Measurements from ENCODE around the gene LDAH. TPM values are rescaled to one million over a fixed set of nuclear protein-coding genes. Genes with fewer than 3 reads are reported as not detected.

LDAH gene
- total and polyA plus RNA-seq, 7 donors = 6.0 to 18.3 (median 12.2) TPM

GRCh38 chr2:20818820-20819219 lies 4.1 kb downstream of the LDAH start:
- H3K9me3 ChIP-seq = no peaks in the 10 kb centered on the region
- no peak for TF ChIP-seq POLR2A (IDR thresholded peaks at IDR 0.05)
- TF ChIP-seq EP300 (IDR thresholded peaks at IDR 0.05) = no peak
- no peak for TF ChIP-seq POLR2AphosphoS5 (IDR thresholded peaks at IDR 0.05)
- no peak for TF ChIP-seq CTCF (IDR thresholded peaks at IDR 0.05)
- DNase-seq = no peak

GRCh38 chr2:20815216-20815615 lies 7.7 kb downstream of the LDAH start:
- WGBS, 2 donors = 98 to 100% methylated on average over 1 of the region's 1 CpG
- no peak overlapping the region for H3K4me3 ChIP-seq
- no peak for DNase-seq
- TF ChIP-seq POLR2A (IDR thresholded peaks at IDR 0.05) (no peak), EP300 (IDR thresholded peaks at IDR 0.05) (no peak), POLR2AphosphoS5 (IDR thresholded peaks at IDR 0.05) (no peak), CTCF (IDR thresholded peaks at IDR 0.05) (no peak)
- H3K27ac ChIP-seq = no peak overlapping the region
- no peaks in the 10 kb centered on the region for H3K4me1 ChIP-seq
- no peaks in the 10 kb centered on the region for H3K36me3 ChIP-seq
- H3K9me3 ChIP-seq = no peaks in the 10 kb centered on the region
- no peaks in the 10 kb centered on the region for H3K27me3 ChIP-seq
- intact Hi-C loops (cut with DNase I) = no loop called here

More at GRCh38 chr2:20818820-20819219, 4.1 kb downstream of the LDAH start:
- 82 to 83% methylated on average over 2 of the region's 2 CpGs for WGBS, 2 donors
- peaks cover 0 to 8% (median 6%) of the 10 kb centered on the region in 4 donors for H3K4me1 ChIP-seq
- H3K36me3 ChIP-seq = no peaks in the 10 kb centered on the region
- H3K4me3 ChIP-seq = no peak overlapping the region
- intact Hi-C loops (cut with DNase I) = no loop called here
- no peak overlapping the region for H3K27ac ChIP-seq
- H3K27me3 ChIP-seq = no peaks in the 10 kb centered on the region

DNA sequence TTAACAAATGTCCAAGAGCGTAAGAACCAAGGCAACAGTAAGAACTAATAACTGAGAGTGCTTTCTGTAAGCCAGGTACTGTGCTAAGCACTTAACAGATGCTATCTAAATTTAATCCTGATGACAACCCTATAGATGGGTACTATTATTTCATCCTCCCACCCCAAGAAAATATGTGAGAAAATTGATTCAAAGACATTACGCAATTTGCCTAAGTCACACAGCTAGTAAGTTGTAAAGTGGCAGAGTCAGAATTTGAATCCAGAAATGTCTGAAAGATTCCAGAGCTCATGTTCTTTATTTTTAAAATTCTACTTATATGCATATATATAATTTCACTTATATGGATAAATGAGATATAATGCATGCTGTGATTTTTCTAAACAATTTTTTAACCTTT lies 10.1 kb downstream of the LDAH start:
- Histone ChIP-seq H3K4me3 (no peak overlapping the region), H3K4me1 (no peaks in the 10 kb centered on the region), H3K27ac (no peak overlapping the region), H3K27me3 (no peaks in the 10 kb centered on the region), H3K36me3 (no peaks in the 10 kb centered on the region), H3K9me3 (no peaks in the 10 kb centered on the region)
- intact Hi-C loops (cut with DNase I) = no loop called here
- WGBS, 2 donors = 97 to 98% methylated on average over 2 of the region's 2 CpGs
- DNase-seq = no peak
- no peak for TF ChIP-seq CTCF (IDR thresholded peaks at IDR 0.05)
- no peak for TF ChIP-seq EP300 (IDR thresholded peaks at IDR 0.05)
- TF ChIP-seq POLR2A (IDR thresholded peaks at IDR 0.05) = no peak
- TF ChIP-seq POLR2AphosphoS5 (IDR thresholded peaks at IDR 0.05) = no peak

GRCh38 chr2:20806286-20806685 lies 16.6 kb downstream of the LDAH start:
- H3K27ac ChIP-seq = no peak overlapping the region
- H3K27me3 ChIP-seq = no peaks in the 10 kb centered on the region
- intact Hi-C loops (cut with DNase I) = no loop called here
- no peak for DNase-seq
- H3K36me3 ChIP-seq = no peaks in the 10 kb centered on the region
- H3K4me1 ChIP-seq = no peaks in the 10 kb centered on the region
- TF ChIP-seq CTCF (IDR thresholded peaks at IDR 0.05) (no peak), EP300 (IDR thresholded peaks at IDR 0.05) (no peak), POLR2A (IDR thresholded peaks at IDR 0.05) (no peak), POLR2AphosphoS5 (IDR thresholded peaks at IDR 0.05) (no peak)
- 28 to 64% methylated on average over 1 of the region's 1 CpG for WGBS, 2 donors
- H3K9me3 ChIP-seq = no peaks in the 10 kb centered on the region
- no peak overlapping the region for H3K4me3 ChIP-seq

GRCh38 chr2:20803974-20804373 lies 18.9 kb downstream of the LDAH start:
- Histone ChIP-seq H3K27ac (no peak overlapping the region), H3K4me3 (no peak overlapping the region), H3K27me3 (no peaks in the 10 kb centered on the region), H3K9me3 (no peaks in the 10 kb centered on the region), H3K36me3 (no peaks in the 10 kb centered on the region), H3K4me1 (no peaks in the 10 kb centered on the region)
- TF ChIP-seq CTCF (IDR thresholded peaks at IDR 0.05) = no peak
- TF ChIP-seq POLR2A (IDR thresholded peaks at IDR 0.05) = no peak
- no peak for TF ChIP-seq POLR2AphosphoS5 (IDR thresholded peaks at IDR 0.05)
- no peak for TF ChIP-seq EP300 (IDR thresholded peaks at IDR 0.05)
- intact Hi-C loops (cut with DNase I) = no loop called here
- no peak for DNase-seq

Measured in sigmoid colon (tissue), 7 donors.